KG1 (cell line): Measurements from ENCODE around the gene ENDOG.
"Not testable (repeated sequence)": the region's sequence is repeated elsewhere in the genome, so short reads cannot be mapped to it uniquely, and the experiment has no call there.

ENCODE experiments used
- DNase-seq: peaks from one replicate; lab custom pipeline; 2025; lab: John Stamatoyannopoulos, UW

Gene ENDOG

GRCh38 chr9:128818099-128818838 lies at the start of gene ENDOG:
Gene ENDOG, plus strand, starts transcription at chr9:128818500. Its CDS starts 185 bp downstream, at chr9:128818685.
- DNase-seq = peak; percentile 93

GRCh38 chr9:128768606-128769005 lies 49.7 kb upstream of the ENDOG start:
- no peak for DNase-seq

GRCh38 chr9:128770286-128771030 lies 47.8 kb upstream of the ENDOG start:
- DNase-seq = no peak

GRCh38 chr9:128771094-128771721 lies 47.1 kb upstream of the ENDOG start:
- no peak for DNase-seq

GRCh38 chr9:128771745-128772519 lies 46.4 kb upstream of the ENDOG start, which contains the start of gene ZER1:
Gene ZER1, minus strand, starts transcription at chr9:128771927. Its CDS starts 16,362 bp downstream, at chr9:128755565.
- peak; percentile 69 for DNase-seq

GRCh38 chr9:128773049-128773448 lies 45.3 kb upstream of the ENDOG start:
- DNase-seq = no peak

GRCh38 chr9:128774804-128775203 lies 43.5 kb upstream of the ENDOG start:
- DNase-seq = no peak

- DNase-seq = not testable (repeated sequence)
Measured at GRCh38 chr9:128780093-128780492, 38.2 kb upstream of the ENDOG start.

GRCh38 chr9:128781187-128782070 lies 36.9 kb upstream of the ENDOG start:
- no peak for DNase-seq

GRCh38 chr9:128782669-128783068 lies 35.6 kb upstream of the ENDOG start:
- no peak for DNase-seq

- no peak for DNase-seq
Measured at GRCh38 chr9:128785427-128785826, 32.9 kb upstream of the ENDOG start.

- DNase-seq = peak; percentile 64
Measured at GRCh38 chr9:128786681-128787601, 31.4 kb upstream of the ENDOG start, which contains the start of gene TBC1D13. Gene TBC1D13, plus strand, starts transcription at chr9:128787253. Its CDS starts 101 bp downstream, at chr9:128787354.

GRCh38 chr9:128787659-128788058 lies 30.6 kb upstream of the ENDOG start:
- no peak for DNase-seq

- no peak for DNase-seq
Measured at GRCh38 chr9:128788445-128788844, 29.9 kb upstream of the ENDOG start.

GRCh38 chr9:128790536-128790935 lies 27.8 kb upstream of the ENDOG start:
- DNase-seq = no peak

GRCh38 chr9:128792134-128792533 lies 26.2 kb upstream of the ENDOG start:
- DNase-seq = no peak

- DNase-seq = no peak
Measured at GRCh38 chr9:128792978-128793686, 25.2 kb upstream of the ENDOG start.

- DNase-seq = not testable (repeated sequence)
Measured at GRCh38 chr9:128794961-128795360, 23.3 kb upstream of the ENDOG start.

GRCh38 chr9:128798896-128799295 lies 19.4 kb upstream of the ENDOG start:
- no peak for DNase-seq
